ENCODE results near the gene NPTN. TPM values are rescaled to one million over a fixed set of nuclear protein-coding genes. Genes with fewer than 3 reads are reported as not detected.

Gene NPTN
- polyA plus RNA-seq, 3 donors = 86.5 to 137 (median 88.0) TPM

DNA sequence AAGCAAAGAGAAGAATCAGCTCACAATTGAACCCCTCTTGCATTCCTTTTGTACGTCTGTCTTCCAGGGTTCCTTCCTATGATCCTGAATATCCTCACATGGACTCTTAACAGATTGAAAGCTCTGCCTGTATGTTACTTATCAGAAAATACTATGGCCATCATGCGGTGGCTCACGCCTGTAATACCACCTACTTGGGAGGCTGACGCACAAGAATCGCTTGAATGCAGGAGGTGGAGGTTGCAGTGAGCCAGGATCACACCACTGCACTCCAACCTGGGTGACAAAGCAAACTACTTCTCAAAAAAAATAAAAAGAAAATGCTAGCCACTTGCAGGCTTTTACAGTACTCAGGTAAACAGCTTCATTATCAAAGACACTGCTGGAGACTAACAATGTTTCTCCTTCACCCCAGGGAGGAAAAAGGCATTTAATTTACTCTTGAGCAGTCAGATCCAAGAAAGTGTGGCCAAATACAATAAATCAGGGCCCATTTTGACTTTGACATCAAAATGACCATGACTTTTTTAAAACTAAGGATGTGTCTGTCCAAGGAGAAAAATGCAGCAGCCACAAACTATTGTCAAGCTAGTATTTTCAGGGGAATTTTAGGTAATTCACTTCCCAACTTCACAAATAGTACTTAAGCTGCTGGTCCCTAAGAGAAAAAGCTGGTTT lies 27.3 kb downstream of the NPTN start:
- intact Hi-C loops (cut with micrococcal nuclease) = no loop called here
- Mint-ChIP-seq H3K27ac (peak overlapping the region in 1 of 7 donors; percentile 69), H3K36me3 (peaks cover 8 to 23% of the 10 kb centered on the region in 2 donors), H3K27me3 (ENCODE audit: low read depth in 3 of 3) (no peaks in the 10 kb centered on the region), H3K4me1 (peaks cover 40% of the 10 kb centered on the region), H3K9me3 (no peaks in the 10 kb centered on the region), H3K4me3 (no peak overlapping the region)
- H3K36me3 ChIP-seq (replicated peaks in 1 of 2; ENCODE audit: control insufficient read depth in 1 of 2, insufficient read depth in 2 of 2, low read length in 2 of 2) = peaks cover 0 to 15% of the 10 kb centered on the region in 2 donors
- no CpG with 5 or more reads among the region's 5 CpGs for WGBS (ENCODE audit: insufficient coverage)
- no peak overlapping the region for H2AFZ ChIP-seq (ENCODE audit: insufficient read depth, low read depth, low read length, poor library complexity, severe bottlenecking)
- peaks cover 100% of the 10 kb centered on the region for H3K79me2 ChIP-seq (ENCODE audit: insufficient read depth, low read length)
- no peak for DNase-seq
- H3K27me3 ChIP-seq (ENCODE audit: control insufficient read depth in 2 of 2, insufficient read depth in 2 of 2, low read length in 2 of 2) = no peaks in the 10 kb centered on the region
- peak overlapping the region in 1 of 2 donors; percentile 53 for H3K27ac ChIP-seq (ENCODE audit: low read depth in 1 of 2, low read length in 2 of 2)
- H3K4me1 ChIP-seq (ENCODE audit: control insufficient read depth in 1 of 2, insufficient read depth in 2 of 2, low read length in 2 of 2) = peaks cover 34 to 57% of the 10 kb centered on the region in 2 donors
- no peak overlapping the region for H3K9ac ChIP-seq (ENCODE audit: insufficient read depth, low read length, poor library complexity, severe bottlenecking)
- no peak overlapping the region for H3K4me3 ChIP-seq (replicated peaks in 1 of 3; ENCODE audit: low read depth in 2 of 3, low read length in 3 of 3)
- TF ChIP-seq, protein P1, sequence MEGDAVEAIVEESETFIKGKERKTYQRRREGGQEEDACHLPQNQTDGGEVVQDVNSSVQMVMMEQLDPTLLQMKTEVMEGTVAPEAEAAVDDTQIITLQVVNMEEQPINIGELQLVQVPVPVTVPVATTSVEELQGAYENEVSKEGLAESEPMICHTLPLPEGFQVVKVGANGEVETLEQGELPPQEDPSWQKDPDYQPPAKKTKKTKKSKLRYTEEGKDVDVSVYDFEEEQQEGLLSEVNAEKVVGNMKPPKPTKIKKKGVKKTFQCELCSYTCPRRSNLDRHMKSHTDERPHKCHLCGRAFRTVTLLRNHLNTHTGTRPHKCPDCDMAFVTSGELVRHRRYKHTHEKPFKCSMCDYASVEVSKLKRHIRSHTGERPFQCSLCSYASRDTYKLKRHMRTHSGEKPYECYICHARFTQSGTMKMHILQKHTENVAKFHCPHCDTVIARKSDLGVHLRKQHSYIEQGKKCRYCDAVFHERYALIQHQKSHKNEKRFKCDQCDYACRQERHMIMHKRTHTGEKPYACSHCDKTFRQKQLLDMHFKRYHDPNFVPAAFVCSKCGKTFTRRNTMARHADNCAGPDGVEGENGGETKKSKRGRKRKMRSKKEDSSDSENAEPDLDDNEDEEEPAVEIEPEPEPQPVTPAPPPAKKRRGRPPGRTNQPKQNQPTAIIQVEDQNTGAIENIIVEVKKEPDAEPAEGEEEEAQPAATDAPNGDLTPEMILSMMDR (IDR thresholded peaks at IDR 0.05) = no peak
- H3K9me3 ChIP-seq (replicated peaks in 1 of 2; ENCODE audit: control insufficient read depth in 1 of 2, insufficient read depth in 1 of 2, low read length in 2 of 2) = no peaks in the 10 kb centered on the region
- H4K20me1 ChIP-seq (ENCODE audit: insufficient read depth, low read length) = peaks cover 100% of the 10 kb centered on the region
- H3K4me2 ChIP-seq (replicated peaks; ENCODE audit: extremely low read depth, low read length, poor library complexity, severe bottlenecking) = no peak overlapping the region

DNA sequence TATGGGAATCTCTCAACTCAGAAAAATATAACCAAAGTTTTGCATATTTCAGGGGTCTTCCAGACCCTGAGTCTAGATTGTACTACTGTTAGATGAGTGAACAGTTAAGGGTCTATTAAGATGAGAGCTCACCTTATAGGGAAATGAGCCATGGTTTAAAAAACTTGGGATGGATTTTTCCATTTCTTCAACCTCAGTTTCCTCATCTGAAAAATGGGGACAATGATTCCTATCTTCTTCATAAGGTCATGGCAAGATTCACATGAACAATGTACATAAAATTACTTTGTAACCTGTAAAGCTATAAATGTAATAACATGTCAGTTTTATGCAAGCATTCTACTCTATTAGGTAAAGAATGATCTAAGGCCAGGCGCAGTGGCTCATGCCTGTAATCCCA lies 28.7 kb downstream of the NPTN start:
- Histone ChIP-seq H3K36me3 (replicated peaks in 1 of 2; ENCODE audit: control insufficient read depth in 1 of 2, insufficient read depth in 2 of 2, low read length in 2 of 2) (peaks cover 0 to 15% of the 10 kb centered on the region in 2 donors), H3K9ac (ENCODE audit: insufficient read depth, low read length, poor library complexity, severe bottlenecking) (no peak overlapping the region), H4K20me1 (ENCODE audit: insufficient read depth, low read length) (peaks cover 100% of the 10 kb centered on the region), H3K9me3 (replicated peaks in 1 of 2; ENCODE audit: control insufficient read depth in 1 of 2, insufficient read depth in 1 of 2, low read length in 2 of 2) (no peaks in the 10 kb centered on the region), H3K4me1 (ENCODE audit: control insufficient read depth in 1 of 2, insufficient read depth in 2 of 2, low read length in 2 of 2) (peaks cover 34 to 58% of the 10 kb centered on the region in 2 donors), H3K4me3 (replicated peaks in 1 of 3; ENCODE audit: low read depth in 2 of 3, low read length in 3 of 3) (no peak overlapping the region), H3K27me3 (ENCODE audit: control insufficient read depth in 2 of 2, insufficient read depth in 2 of 2, low read length in 2 of 2) (no peaks in the 10 kb centered on the region), H2AFZ (ENCODE audit: insufficient read depth, low read depth, low read length, poor library complexity, severe bottlenecking) (no peak overlapping the region), H3K4me2 (replicated peaks; ENCODE audit: extremely low read depth, low read length, poor library complexity, severe bottlenecking) (no peak overlapping the region), H3K27ac (ENCODE audit: low read depth in 1 of 2, low read length in 2 of 2) (peak overlapping the region in 1 of 2 donors; percentile 11), H3K79me2 (ENCODE audit: insufficient read depth, low read length) (peaks cover 100% of the 10 kb centered on the region)
- DNase-seq = no peak
- WGBS (ENCODE audit: insufficient coverage) = 100% methylated on average over 1 of the region's 1 CpG
- no peak overlapping the region for H3K27ac Mint-ChIP-seq
- peaks cover 35% of the 10 kb centered on the region for H3K4me1 Mint-ChIP-seq
- no peaks in the 10 kb centered on the region for H3K27me3 Mint-ChIP-seq (ENCODE audit: low read depth in 3 of 3)
- H3K4me3 Mint-ChIP-seq = no peak overlapping the region
- no peaks in the 10 kb centered on the region for H3K9me3 Mint-ChIP-seq
- TF ChIP-seq, protein P1 (IDR thresholded peaks at IDR 0.05) = no peak
- intact Hi-C loops (cut with micrococcal nuclease) = no loop called here
- H3K36me3 Mint-ChIP-seq = peaks cover 8 to 23% of the 10 kb centered on the region in 2 donors

Data from CD14-positive monocyte (primary cell).